DMS114 treated with DMSO at 0.1 percent for 48 hours (cell line): ENCODE measurements around the gene NTM.

ENCODE experiments used
- DNase-seq: peaks from one replicate; lab custom pipeline; 2025; ENCODE audit not compliant: unreplicated experiment; lab: John Stamatoyannopoulos, UW

NTM gene

DNA sequence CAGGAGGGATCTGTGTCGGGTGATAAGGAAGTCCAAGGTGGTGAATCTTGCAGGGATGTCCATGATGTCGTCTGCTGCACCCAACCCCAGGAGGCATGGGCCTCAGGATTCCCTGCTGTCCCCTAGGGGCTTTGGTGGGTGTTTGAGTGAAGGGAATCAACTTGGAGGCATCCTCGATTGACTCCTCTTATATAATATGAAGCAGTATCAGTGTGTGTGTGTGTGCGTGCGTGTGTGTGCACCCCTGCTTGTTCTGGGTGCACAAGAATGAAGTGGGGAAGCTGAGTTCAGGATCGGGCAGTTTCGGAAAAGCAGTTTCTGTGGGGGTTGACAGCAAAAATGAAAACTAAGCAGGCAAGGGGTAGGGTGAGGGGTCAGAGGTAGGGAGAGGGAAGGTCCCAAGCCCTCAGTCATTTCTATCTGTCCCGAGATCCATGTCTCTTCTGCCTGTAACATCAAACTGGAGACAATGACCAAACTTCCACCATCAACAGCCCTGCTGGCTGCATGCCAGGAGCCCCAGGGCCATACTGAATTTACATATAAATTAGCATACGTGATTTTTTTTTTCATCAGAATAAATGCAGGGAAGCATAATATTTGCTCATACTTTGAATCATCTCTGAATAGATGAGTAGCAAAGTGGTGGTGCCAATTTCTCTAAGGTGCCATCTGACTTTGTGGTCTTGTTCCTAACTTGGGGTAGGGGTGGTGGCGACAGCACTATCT is 2.0 kb downstream of the NTM start:
- DNase-seq: no peak

DNA sequence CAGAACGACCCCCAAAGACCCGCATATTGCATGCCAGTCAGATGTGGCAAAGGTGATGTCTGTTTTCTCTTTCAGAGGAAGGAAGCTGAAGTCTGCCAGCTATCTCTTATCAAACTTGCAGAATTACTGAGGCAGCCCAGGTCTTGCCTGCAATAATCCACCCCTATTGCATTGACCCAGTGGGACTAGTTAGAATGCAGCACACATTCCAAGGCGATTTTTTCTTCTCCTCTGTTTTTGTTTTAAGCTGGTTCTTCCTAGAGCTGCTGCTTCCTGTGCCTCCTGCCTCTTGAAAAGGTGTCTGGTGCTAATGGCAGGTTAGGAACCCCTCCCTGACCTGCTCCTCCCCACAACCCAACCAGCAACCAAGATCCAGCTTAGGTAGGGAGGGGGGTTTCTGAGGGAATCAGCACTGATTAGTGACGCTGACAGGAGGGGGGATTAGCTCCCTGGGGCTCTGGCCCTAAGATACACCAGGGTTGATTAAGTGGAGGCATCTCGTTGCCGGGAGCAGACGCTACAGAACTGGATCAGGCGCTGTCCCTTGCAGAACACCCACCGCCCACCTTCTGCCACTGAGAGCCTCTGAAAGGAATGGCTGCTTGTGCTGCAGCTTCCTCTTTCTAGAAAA is 2.8 kb downstream of the NTM start:
- no peak for DNase-seq

DNA sequence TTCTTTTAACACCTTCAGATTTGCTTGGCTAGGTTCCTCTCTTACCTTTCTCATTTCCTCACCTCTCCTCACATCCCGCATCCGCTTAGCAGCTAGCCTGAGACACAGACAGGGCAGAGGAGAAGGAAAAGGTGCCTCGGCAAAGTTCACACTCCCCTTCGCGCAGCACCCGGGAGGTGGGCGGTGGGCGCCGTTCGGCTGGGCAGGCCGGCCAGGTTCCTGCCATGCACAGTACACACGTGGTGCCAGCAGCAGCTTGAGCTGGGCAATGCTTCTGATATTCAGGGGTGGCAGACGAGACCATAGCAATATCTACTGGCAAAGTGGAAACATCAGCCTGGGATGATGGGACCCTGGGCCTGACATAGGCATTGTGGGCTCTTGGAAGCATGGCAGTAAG is 3.3 kb downstream of the NTM start:
- DNase-seq: no peak

GRCh38 chr11:131375421-131375820 is 5.0 kb downstream of the NTM start:
- DNase-seq: no peak

DNA sequence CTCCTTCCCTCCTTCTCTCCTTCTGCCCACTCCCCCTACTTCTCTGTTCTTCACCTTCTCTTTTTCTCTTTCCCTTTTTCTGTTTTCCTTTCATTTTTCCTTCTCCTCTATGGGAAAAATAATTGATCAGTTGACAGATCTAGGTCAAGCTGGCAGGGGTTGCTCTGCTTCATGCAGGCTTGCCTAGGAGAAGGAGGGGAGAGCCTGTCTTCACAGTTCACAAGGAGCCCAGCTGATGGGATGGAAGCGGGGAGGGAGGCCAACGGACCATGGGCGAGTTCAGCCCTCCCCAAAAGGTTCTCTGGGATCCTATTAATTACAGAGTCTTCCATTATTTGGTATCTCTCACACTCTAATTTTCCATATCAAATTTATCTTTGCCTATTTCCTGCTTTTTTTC is 5.5 kb downstream of the NTM start:
- DNase-seq: no peak

GRCh38 chr11:131378931-131379330 is 8.5 kb downstream of the NTM start:
- no peak for DNase-seq

GRCh38 chr11:131385763-131386390 is 15.5 kb downstream of the NTM start:
- no peak for DNase-seq

- no peak for DNase-seq
These were observed 16.0 kb downstream of the NTM start for GRCh38 chr11:131386408-131386807.

GRCh38 chr11:131388030-131388429 is 17.6 kb downstream of the NTM start:
- no peak for DNase-seq

- DNase-seq: no peak
These were observed 19.2 kb downstream of the NTM start for GRCh38 chr11:131389582-131389981.

- no peak for DNase-seq
These were observed 20.8 kb downstream of the NTM start for GRCh38 chr11:131391176-131391575.

GRCh38 chr11:131392528-131393255 is 22.3 kb downstream of the NTM start:
- DNase-seq: no peak

DNA sequence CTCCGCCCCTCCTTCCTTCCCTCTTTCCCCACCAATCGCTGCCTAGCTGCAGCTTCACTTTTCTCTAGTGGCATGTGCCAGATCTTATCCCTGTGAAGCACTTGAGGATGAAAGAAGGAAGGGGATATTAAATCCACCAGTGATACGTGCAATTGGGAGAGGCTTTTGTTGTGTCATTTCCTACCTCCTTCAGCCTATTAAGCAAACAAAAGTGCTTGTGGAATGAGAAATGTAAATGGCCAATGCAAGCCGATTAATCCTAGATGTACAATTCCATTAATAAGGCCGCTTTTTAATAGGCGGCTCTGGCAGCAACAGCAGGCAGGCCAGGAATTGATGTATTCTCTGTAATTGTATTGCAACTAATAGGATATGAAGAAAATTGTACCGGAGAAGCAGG is 23.3 kb downstream of the NTM start:
- no peak for DNase-seq

DNA sequence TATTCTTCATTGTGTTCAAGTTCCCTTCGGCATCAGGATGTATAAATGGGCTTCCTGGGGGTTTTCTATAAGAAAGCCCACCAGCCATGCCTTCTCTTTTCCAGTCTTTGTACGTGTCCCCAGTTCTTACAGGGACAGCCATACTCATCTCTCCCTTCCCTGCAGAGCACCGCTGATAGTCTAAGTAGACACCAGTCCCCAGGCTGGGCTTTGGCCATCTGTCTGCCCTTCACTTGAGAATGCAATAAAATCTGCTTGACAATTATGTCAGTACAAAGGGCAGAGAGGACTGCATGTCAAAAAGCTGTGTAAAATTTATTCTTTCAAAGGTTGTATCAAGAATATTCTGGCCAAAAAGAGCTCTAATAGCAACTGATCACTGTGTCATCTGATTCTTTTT is 27.3 kb downstream of the NTM start:
- no peak for DNase-seq

GRCh38 chr11:131402040-131402439 is 31.6 kb downstream of the NTM start:
- no peak for DNase-seq

DNA sequence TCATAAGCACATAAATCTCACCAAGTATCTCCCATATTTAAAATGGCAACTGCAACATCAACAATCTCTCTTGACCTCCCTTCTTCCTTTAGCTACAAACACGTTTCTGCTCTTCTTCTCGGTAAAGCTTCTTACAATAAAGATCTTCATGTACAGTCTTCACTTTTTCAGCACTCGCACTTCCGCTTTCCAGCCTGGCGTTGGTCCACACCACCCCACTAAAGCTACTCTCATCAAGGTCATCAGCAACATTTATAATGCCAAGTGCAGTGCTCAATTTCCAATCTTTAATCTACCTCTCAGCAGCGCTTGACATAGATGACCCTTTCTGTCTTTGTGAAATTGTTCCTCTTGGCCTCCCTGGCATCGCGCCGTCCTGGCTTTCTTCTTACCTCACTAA is 33.6 kb downstream of the NTM start:
- DNase-seq: no peak

DNA sequence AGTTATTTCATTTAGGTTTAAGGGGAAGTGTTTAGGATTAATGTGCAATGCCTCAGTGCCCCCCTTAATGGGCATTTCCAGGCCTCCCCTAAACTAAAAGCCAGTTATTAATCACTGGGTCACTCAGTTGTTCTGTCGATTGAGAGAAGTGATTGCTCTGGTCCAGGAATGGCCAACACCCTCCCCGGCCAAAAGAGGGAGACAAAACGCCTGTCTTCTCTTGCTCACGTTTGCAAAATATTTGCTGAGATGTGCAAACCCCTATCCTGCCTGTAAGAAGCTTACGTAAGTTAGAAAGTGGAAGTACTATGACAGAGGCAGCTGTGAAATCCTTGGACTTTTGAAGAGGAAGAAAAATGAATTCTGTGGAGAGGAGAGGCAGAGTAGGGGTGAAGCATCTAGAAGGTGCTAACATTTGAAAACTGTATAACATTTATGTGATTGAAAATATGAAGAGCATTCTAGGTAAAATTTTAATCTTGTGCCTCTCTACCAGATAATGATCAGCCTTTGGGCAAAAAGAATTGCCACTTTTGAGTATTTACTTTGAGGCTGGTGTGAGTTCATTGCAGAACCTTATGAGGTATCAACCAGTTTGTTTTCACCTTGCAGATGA is 37.7 kb downstream of the NTM start:
- peak; percentile 4 for DNase-seq

DNA sequence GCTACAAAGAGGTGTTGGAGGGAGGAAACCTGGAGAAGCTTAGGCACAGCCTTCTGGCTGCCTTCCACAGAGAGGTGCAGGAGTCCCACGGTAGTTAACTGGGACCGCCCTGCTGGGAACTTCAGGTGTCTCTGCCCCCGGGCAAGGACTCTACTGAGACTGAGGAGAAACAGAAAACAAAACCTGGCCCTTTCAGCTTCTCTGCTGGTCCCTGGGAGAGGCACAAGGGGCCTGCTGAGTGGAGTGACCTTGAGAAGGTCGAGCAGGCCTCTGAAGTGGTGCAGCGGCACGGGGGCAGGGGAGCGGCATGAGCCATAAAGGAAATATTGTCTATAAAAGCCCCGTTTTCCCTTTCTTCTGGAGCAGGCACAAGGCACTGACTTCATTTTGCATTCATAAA is 38.9 kb downstream of the NTM start:
- DNase-seq: no peak

DNA sequence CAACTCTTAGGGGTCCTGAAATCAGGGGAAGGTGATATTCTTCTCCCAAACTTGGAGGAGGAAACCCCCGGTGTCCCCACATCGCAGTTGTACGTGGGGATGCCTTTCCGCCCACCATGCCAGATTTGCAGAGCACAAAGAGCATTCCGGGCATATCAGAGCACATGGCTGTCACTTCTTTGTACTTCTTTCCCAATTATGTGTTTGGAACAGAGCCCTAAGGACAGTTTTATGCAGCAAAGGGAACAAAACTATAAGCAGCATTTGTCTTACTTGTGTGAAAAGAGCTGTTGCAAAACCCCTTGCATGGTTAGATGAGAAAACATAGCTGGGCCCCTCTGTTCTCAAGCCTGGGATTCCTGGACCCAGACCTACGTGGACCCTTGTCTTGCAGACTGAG is 41.2 kb downstream of the NTM start:
- no peak for DNase-seq

- DNase-seq: no peak
These were observed 41.6 kb downstream of the NTM start for GRCh38 chr11:131412061-131412460.

GRCh38 chr11:131413217-131413616 is 42.8 kb downstream of the NTM start:
- no peak for DNase-seq
